ENCODE results near the gene SLC29A4. TPM values are rescaled to one million over a fixed set of nuclear protein-coding genes. Genes with fewer than 3 reads are reported as not detected.

SLC29A4 gene
- total RNA-seq, 4 donors from 2014 or later: 2.2 to 7.3 (median 5.2) TPM

GRCh38 chr7:5343884-5344283 lies 61.1 kb downstream of the SLC29A4 start:
- peaks cover 96% of the 10 kb centered on the region for H3K36me3 ChIP-seq
- no peak overlapping the region for H3K4me3 ChIP-seq
- 85% methylated on average over 2 of the region's 2 CpGs for WGBS
- no peaks in the 10 kb centered on the region for H3K9me3 ChIP-seq
- no peak overlapping the region for H3K27ac ChIP-seq
- H3K27me3 ChIP-seq: no peaks in the 10 kb centered on the region
- TF ChIP-seq POLR2AphosphoS5 (IDR thresholded peaks at IDR 0.05) (no peak), EP300 (IDR thresholded peaks at IDR 0.05) (no peak), POLR2A (IDR thresholded peaks at IDR 0.05) (no peak), CTCF (IDR thresholded peaks at IDR 0.05) (no peak)
- H3K4me1 ChIP-seq: no peaks in the 10 kb centered on the region
- DNase-seq (ENCODE audit: low spot score in 2 of 2): no peak

- H3K4me1 ChIP-seq: no peaks in the 10 kb centered on the region
- H3K27me3 ChIP-seq: no peaks in the 10 kb centered on the region
- DNase-seq (ENCODE audit: low spot score in 2 of 2): no peak
- H3K36me3 ChIP-seq: peaks cover 96% of the 10 kb centered on the region
- no peak overlapping the region for H3K27ac ChIP-seq
- no peaks in the 10 kb centered on the region for H3K9me3 ChIP-seq
- TF ChIP-seq POLR2AphosphoS5 (IDR thresholded peaks at IDR 0.05) (no peak), CTCF (IDR thresholded peaks at IDR 0.05) (no peak), POLR2A (IDR thresholded peaks at IDR 0.05) (no peak), EP300 (IDR thresholded peaks at IDR 0.05) (no peak)
- H3K4me3 ChIP-seq: no peak overlapping the region
- 100% methylated on average over 1 of the region's 4 CpGs for WGBS
Observed at GRCh38 chr7:5344342-5344741, 61.6 kb downstream of the SLC29A4 start.

- Histone ChIP-seq H3K27me3 (no peaks in the 10 kb centered on the region), H3K4me3 (no peak overlapping the region), H3K36me3 (peaks cover 96% of the 10 kb centered on the region), H3K9me3 (no peaks in the 10 kb centered on the region), H3K4me1 (no peaks in the 10 kb centered on the region), H3K27ac (no peak overlapping the region)
- no peak for DNase-seq (ENCODE audit: low spot score in 2 of 2)
- 98% methylated on average over 7 of the region's 13 CpGs for WGBS
- TF ChIP-seq POLR2A (IDR thresholded peaks at IDR 0.05): no peak
- TF ChIP-seq EP300 (IDR thresholded peaks at IDR 0.05): no peak
- no peak for TF ChIP-seq POLR2AphosphoS5 (IDR thresholded peaks at IDR 0.05)
- no peak for TF ChIP-seq CTCF (IDR thresholded peaks at IDR 0.05)
Observed at GRCh38 chr7:5345171-5345570, 62.4 kb downstream of the SLC29A4 start.

GRCh38 chr7:5345671-5346070 lies 62.9 kb downstream of the SLC29A4 start:
- no peaks in the 10 kb centered on the region for H3K27me3 ChIP-seq
- WGBS: 96% methylated on average over 11 of the region's 21 CpGs
- no peaks in the 10 kb centered on the region for H3K9me3 ChIP-seq
- no peaks in the 10 kb centered on the region for H3K4me1 ChIP-seq
- no peak for DNase-seq (ENCODE audit: low spot score in 2 of 2)
- no peak overlapping the region for H3K4me3 ChIP-seq
- H3K36me3 ChIP-seq: peaks cover 95% of the 10 kb centered on the region
- no peak overlapping the region for H3K27ac ChIP-seq
- no peak for TF ChIP-seq CTCF (IDR thresholded peaks at IDR 0.05)

GRCh38 chr7:5348134-5349004 lies 65.6 kb downstream of the SLC29A4 start:
- no peak overlapping the region for H3K4me3 ChIP-seq
- H3K27me3 ChIP-seq: no peaks in the 10 kb centered on the region
- TF ChIP-seq POLR2AphosphoS5 (IDR thresholded peaks at IDR 0.05): no peak
- no peak for TF ChIP-seq CTCF (IDR thresholded peaks at IDR 0.05)
- TF ChIP-seq EP300 (IDR thresholded peaks at IDR 0.05): no peak
- TF ChIP-seq POLR2A (IDR thresholded peaks at IDR 0.05): no peak
- no peak for DNase-seq (ENCODE audit: low spot score in 2 of 2)
- H3K36me3 ChIP-seq: peaks cover 93% of the 10 kb centered on the region
- H3K27ac ChIP-seq: no peak overlapping the region
- no peaks in the 10 kb centered on the region for H3K9me3 ChIP-seq
- WGBS: 73% methylated on average over 14 of the region's 21 CpGs
- no peaks in the 10 kb centered on the region for H3K4me1 ChIP-seq

All from suprapubic skin (tissue), 4 donors.